Right lobe of liver (tissue), 4 donors: Measurements from ENCODE around the gene PSMG3.

Source experiments
- CTCF ChIP-seq, 4 donors: fragments of 200-600 bp in 3 of 4; fragments of 450-650 bp in 1 of 4; IDR thresholded peaks; one replicate each; pipeline versions ENCODE4 v1.5.1 to v1.8.0; 2016 to 2022; ENCODE audit warnings: antibody characterized with exemption in 4 of 4, mild to moderate bottlenecking in 2 of 4
- POLR2A ChIP-seq: fragments of 450-650 bp; IDR thresholded peaks from one replicate; pipeline ENCODE4 v1.6.1; 2017; ENCODE audit warnings: antibody characterized with exemption, mild to moderate bottlenecking
- donor health status: DM: no; HTN: no; CAD: no.
- donor health status: DM: no; HTN: no; CAD: no.
- donor health status: DM: no; HTN: yes; CAD: no.

- TF ChIP-seq CTCF (IDR thresholded peaks at IDR 0.05), result no peak
- no peak for TF ChIP-seq POLR2A
Measured at GRCh38 chr7:1611708-1612241, 41.9 kb upstream of the PSMG3 start.
